Cortex of kidney (tissue), 1 donor: ENCODE results near the gene THG1L.
"Not testable (repeated sequence)": the region's sequence is repeated elsewhere in the genome, so short reads cannot be mapped to it uniquely, and the experiment has no call there.

Experiments
- DNase-seq: peaks from one replicate; lab custom pipeline; 2025; lab: John Stamatoyannopoulos, UW

THG1L gene

GRCh38 chr5:157727858-157728257, 3.4 kb upstream of the THG1L start:
- not testable (repeated sequence) for DNase-seq

GRCh38 chr5:157729858-157730257, 1.4 kb upstream of the THG1L start:
- no peak for DNase-seq

GRCh38 chr5:157730900-157731271, 334 bp upstream of the THG1L start:
- no peak for DNase-seq

- DNase-seq, result no peak
Observed at GRCh38 chr5:157732130-157732514, 902 bp downstream of the THG1L start.

GRCh38 chr5:157732596-157733262, 1.5 kb downstream of the THG1L start:
- DNase-seq, result no peak

- DNase-seq, result no peak
Observed at GRCh38 chr5:157734436-157734835, 3.2 kb downstream of the THG1L start.

GRCh38 chr5:157735991-157736390, 4.8 kb downstream of the THG1L start:
- DNase-seq, result no peak

- no peak for DNase-seq
Observed at GRCh38 chr5:157739388-157740228, 8.4 kb downstream of the THG1L start.

- DNase-seq, result no peak
Observed at GRCh38 chr5:157740229-157740610, 9.0 kb downstream of the THG1L start.

GRCh38 chr5:157741131-157741530, 9.9 kb downstream of the THG1L start:
- no peak for DNase-seq

GRCh38 chr5:157743163-157744050, 12.2 kb downstream of the THG1L start, which contains the start of gene LSM11:
TSS of gene LSM11 (plus strand) at chr5:157743712. CDS start at chr5:157743751, 39 bp downstream.
- DNase-seq, result peak; percentile 18

GRCh38 chr5:157744051-157745011, 13.1 kb downstream of the THG1L start:
- DNase-seq, result no peak

GRCh38 chr5:157745041-157745456, 13.8 kb downstream of the THG1L start:
- no peak for DNase-seq

- DNase-seq, result no peak
Observed at GRCh38 chr5:157747173-157747740, 16.0 kb downstream of the THG1L start.

GRCh38 chr5:157747766-157748700, 16.8 kb downstream of the THG1L start:
- DNase-seq, result no peak

GRCh38 chr5:157748760-157749461, 17.7 kb downstream of the THG1L start:
- DNase-seq, result no peak

GRCh38 chr5:157749462-157749799, 18.2 kb downstream of the THG1L start:
- DNase-seq, result no peak

GRCh38 chr5:157750320-157750719, 19.1 kb downstream of the THG1L start:
- no peak for DNase-seq

GRCh38 chr5:157756122-157756521, 24.9 kb downstream of the THG1L start:
- DNase-seq, result no peak
